Effector memory CD4-positive, alpha-beta T cell (primary cell): ENCODE results near the gene ARHGEF4.

Experiments used
- DNase-seq, 3 donors: peaks; one replicate each; pipeline ENCODE4 v3.0.0-alpha.2; 2020
- H3K27ac ChIP-seq: 2 replicates; pipeline ENCODE4 v1.7.0; 2013; ENCODE audit warnings: mild to moderate bottlenecking, low read length, moderate library complexity; ENCODE audit not compliant: insufficient read depth, poor library complexity, severe bottlenecking
- H3K27me3 ChIP-seq: replicated peaks from 2 replicates; pipeline ENCODE4 v1.7.0; 2013; ENCODE audit warnings: mild to moderate bottlenecking, low read length; ENCODE audit not compliant: insufficient read depth, control insufficient read depth, poor library complexity, severe bottlenecking
- H3K36me3 ChIP-seq: 2 replicates; pipeline ENCODE4 v1.7.0; 2013; ENCODE audit warnings: mild to moderate bottlenecking, low read length, moderate library complexity; ENCODE audit not compliant: control insufficient read depth, insufficient read depth
- H3K4me1 ChIP-seq: 2 replicates; pipeline ENCODE4 v1.7.0; 2013; ENCODE audit warnings: low read length, mild to moderate bottlenecking; ENCODE audit not compliant: control insufficient read depth, insufficient read depth, poor library complexity, severe bottlenecking
- H3K4me3 ChIP-seq: 2 replicates; pipeline ENCODE4 v1.7.0; 2013; ENCODE audit warnings: low read length, low read depth, mild to moderate bottlenecking; ENCODE audit not compliant: insufficient read depth, poor library complexity, severe bottlenecking
- H3K9me3 ChIP-seq: 2 replicates; pipeline ENCODE4 v1.7.0; 2013; ENCODE audit warnings: mild to moderate bottlenecking, low read length, moderate library complexity; ENCODE audit not compliant: control insufficient read depth

Gene ARHGEF4

GRCh38 chr2:130834931-130835765 lies 1.6 kb upstream of the ARHGEF4 start:
- Histone ChIP-seq H3K27me3 (peaks cover 6% of the 10 kb centered on the region), H3K4me1 (peaks cover 9% of the 10 kb centered on the region), H3K4me3 (no peak overlapping the region), H3K36me3 (no peaks in the 10 kb centered on the region), H3K27ac (no peak overlapping the region), H3K9me3 (no peaks in the 10 kb centered on the region)
- no peak for DNase-seq

- Histone ChIP-seq H3K9me3 (no peaks in the 10 kb centered on the region), H3K4me1 (peaks cover 9% of the 10 kb centered on the region), H3K27me3 (peaks cover 6% of the 10 kb centered on the region), H3K36me3 (no peaks in the 10 kb centered on the region), H3K27ac (no peak overlapping the region), H3K4me3 (no peak overlapping the region)
- no peak for DNase-seq
Measured at GRCh38 chr2:130835766-130836015, 1.0 kb upstream of the ARHGEF4 start.

- H3K4me3 ChIP-seq, result peak overlapping the region; percentile 35
Measured at GRCh38 chr2:130837175-130837810, 579 bp downstream of the ARHGEF4 start.

GRCh38 chr2:130837811-130838565 lies 1.3 kb downstream of the ARHGEF4 start:
- DNase-seq, result no peak
- Histone ChIP-seq H3K4me1 (peaks cover 9% of the 10 kb centered on the region), H3K9me3 (no peaks in the 10 kb centered on the region), H3K4me3 (no peak overlapping the region), H3K36me3 (no peaks in the 10 kb centered on the region), H3K27ac (no peak overlapping the region), H3K27me3 (peaks cover 6% of the 10 kb centered on the region)

More at GRCh38 chr2:130837175-130837810, 579 bp downstream of the ARHGEF4 start:
- peaks cover 6% of the 10 kb centered on the region for H3K27me3 ChIP-seq
- H3K27ac ChIP-seq, result no peak overlapping the region
- DNase-seq, result no peak
- no peaks in the 10 kb centered on the region for H3K9me3 ChIP-seq
- no peaks in the 10 kb centered on the region for H3K36me3 ChIP-seq
- H3K4me1 ChIP-seq, result peaks cover 9% of the 10 kb centered on the region

- Histone ChIP-seq H3K27me3 (peaks cover 6% of the 10 kb centered on the region), H3K36me3 (no peaks in the 10 kb centered on the region)
Measured at GRCh38 chr2:130839011-130839780, 2.5 kb downstream of the ARHGEF4 start.

GRCh38 chr2:130840506-130840905 lies 3.8 kb downstream of the ARHGEF4 start:
- no peaks in the 10 kb centered on the region for H3K9me3 ChIP-seq
- peaks cover 9% of the 10 kb centered on the region for H3K4me1 ChIP-seq
- peaks cover 6% of the 10 kb centered on the region for H3K27me3 ChIP-seq
- H3K27ac ChIP-seq, result no peak overlapping the region
- no peaks in the 10 kb centered on the region for H3K36me3 ChIP-seq
- no peak for DNase-seq
- H3K4me3 ChIP-seq, result no peak overlapping the region

More at GRCh38 chr2:130839011-130839780, 2.5 kb downstream of the ARHGEF4 start:
- Histone ChIP-seq H3K27ac (no peak overlapping the region), H3K9me3 (no peaks in the 10 kb centered on the region), H3K4me1 (peaks cover 9% of the 10 kb centered on the region), H3K4me3 (no peak overlapping the region)
- no peak for DNase-seq

- H3K4me1 ChIP-seq, result peaks cover 7% of the 10 kb centered on the region
Measured at GRCh38 chr2:130841741-130842365, 5.1 kb downstream of the ARHGEF4 start.

GRCh38 chr2:130842770-130843169 lies 6.1 kb downstream of the ARHGEF4 start:
- H3K9me3 ChIP-seq, result no peaks in the 10 kb centered on the region
- no peaks in the 10 kb centered on the region for H3K4me1 ChIP-seq
- H3K27me3 ChIP-seq, result no peaks in the 10 kb centered on the region
- no peaks in the 10 kb centered on the region for H3K36me3 ChIP-seq
- no peak overlapping the region for H3K27ac ChIP-seq
- DNase-seq, result no peak
- H3K4me3 ChIP-seq, result no peak overlapping the region

More at GRCh38 chr2:130841741-130842365, 5.1 kb downstream of the ARHGEF4 start:
- peaks cover 6% of the 10 kb centered on the region for H3K27me3 ChIP-seq
- H3K9me3 ChIP-seq, result no peaks in the 10 kb centered on the region
- H3K27ac ChIP-seq, result no peak overlapping the region
- no peak overlapping the region for H3K4me3 ChIP-seq
- H3K36me3 ChIP-seq, result no peaks in the 10 kb centered on the region
- no peak for DNase-seq

- no peaks in the 10 kb centered on the region for H3K4me1 ChIP-seq
- no peaks in the 10 kb centered on the region for H3K9me3 ChIP-seq
- no peaks in the 10 kb centered on the region for H3K27me3 ChIP-seq
- H3K4me3 ChIP-seq, result no peak overlapping the region
- H3K36me3 ChIP-seq, result no peaks in the 10 kb centered on the region
- no peak for DNase-seq
- H3K27ac ChIP-seq, result no peak overlapping the region
Measured at GRCh38 chr2:130843321-130843985, 6.7 kb downstream of the ARHGEF4 start.
